ENCODE results near the gene TRIM63.

Gene TRIM63

GRCh38 chr1:26038904-26039303, 28.5 kb downstream of the TRIM63 start:
- FAIRE-seq (no peak), DNase-seq (ENCODE audit: insufficient read length, low spot score) (no peak)
- no peak for TF ChIP-seq POLR2A (IDR thresholded peaks at IDR 0.05; ENCODE audit: low read depth, low read length)

- TF ChIP-seq POLR2A (IDR thresholded peaks at IDR 0.05; ENCODE audit: low read depth, low read length): no peak
- DNase-seq (ENCODE audit: insufficient read length, low spot score) (no peak), FAIRE-seq (no peak)
Observed at GRCh38 chr1:26038477-26038876, 29.0 kb downstream of the TRIM63 start.

DNA sequence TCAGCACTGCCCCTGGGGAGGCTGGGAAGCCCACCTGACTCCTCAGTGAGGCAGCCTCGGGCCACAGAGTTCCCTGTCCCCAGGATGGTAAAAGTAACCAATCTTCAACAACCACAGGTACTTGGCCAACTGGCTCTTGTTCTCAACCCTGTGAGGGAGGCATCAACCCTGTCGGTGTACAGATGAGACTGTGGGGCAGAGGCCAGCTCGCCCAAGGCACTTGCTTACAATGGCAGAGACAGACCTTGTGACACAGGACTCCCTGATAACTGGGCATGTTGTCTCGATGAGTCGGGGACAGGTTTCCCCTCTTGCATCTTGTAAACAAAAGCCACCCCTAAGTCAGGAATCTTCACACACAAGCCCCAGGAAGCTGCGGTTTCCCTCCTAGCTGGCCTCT, 29.5 kb downstream of the TRIM63 start:
- DNase-seq (ENCODE audit: insufficient read length, low spot score) (no peak), FAIRE-seq (no peak)
- no peak for TF ChIP-seq POLR2A (IDR thresholded peaks at IDR 0.05; ENCODE audit: low read depth, low read length)

DNA sequence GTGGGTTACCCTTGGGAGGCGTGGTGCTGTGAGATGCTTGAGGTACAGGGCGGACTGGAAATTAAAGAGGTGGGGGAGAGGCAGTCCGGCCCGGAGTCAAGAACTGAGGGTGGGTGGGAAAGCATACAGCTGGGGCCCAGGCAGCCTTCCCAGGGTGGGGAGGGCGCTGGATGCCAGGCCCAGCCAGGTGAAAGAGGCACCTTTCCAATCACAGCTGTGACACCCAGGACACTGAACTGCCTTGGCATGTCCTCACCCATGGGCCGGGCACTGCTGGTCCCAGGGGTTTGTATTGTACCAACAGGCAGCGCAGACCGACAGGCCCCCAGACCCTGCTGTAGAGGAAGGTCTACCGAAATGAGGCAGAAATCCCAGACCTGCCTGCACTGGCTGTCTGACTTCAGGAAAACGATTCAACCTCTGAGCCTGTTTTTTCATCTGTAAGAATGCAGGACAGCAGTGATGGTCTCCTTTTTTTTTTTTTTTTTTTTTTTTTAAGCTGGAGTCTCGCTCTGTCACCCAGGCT, 30.6 kb downstream of the TRIM63 start:
- DNase-seq (ENCODE audit: insufficient read length, low spot score): no peak
- no peak for FAIRE-seq
- no peak for TF ChIP-seq POLR2A (IDR thresholded peaks at IDR 0.05; ENCODE audit: low read depth, low read length)

DNA sequence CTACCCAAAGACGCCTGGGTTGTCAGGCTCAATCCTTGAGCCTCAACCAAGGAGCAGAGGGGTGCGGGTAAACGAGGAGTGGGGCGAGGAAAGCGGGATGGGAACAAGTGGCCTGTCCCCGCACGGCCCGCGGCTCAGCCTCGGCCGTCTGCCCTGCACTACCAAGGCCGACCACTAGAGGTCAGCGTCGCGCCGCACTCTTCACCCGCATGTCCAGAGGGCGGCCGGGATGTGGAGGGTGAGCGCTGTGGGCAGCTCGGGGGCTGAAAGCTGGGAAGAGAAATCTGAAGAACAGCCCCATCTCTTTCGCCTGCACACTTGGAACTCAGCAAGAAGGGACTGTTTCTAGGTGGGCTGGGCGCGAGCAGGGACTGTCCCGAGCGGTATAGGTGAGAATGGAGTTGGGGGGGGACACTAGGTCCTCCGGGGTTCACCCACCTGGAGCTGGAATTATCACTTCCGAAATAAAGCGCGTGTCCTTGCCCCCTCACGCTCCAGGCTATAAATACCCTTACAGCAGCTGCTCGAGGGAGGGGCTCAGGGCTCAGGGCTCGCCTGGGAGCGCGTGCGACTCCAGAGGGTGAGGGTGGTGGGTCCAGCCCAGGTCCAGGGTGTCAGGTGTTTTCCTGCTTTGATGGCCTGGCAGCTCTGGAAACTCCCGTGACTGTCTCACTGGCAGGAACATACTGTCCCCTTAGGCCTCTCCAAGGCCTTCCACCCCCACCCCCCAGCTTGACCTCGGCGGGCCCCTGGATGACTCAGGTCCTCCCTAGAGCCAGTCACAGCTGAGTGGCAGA, 31.3 kb downstream of the TRIM63 start:
- no peak for TF ChIP-seq POLR2A (IDR thresholded peaks at IDR 0.05; ENCODE audit: low read depth, low read length)
- no peak for FAIRE-seq
- DNase-seq (ENCODE audit: insufficient read length, low spot score): peak; percentile 65

- FAIRE-seq (no peak), DNase-seq (ENCODE audit: insufficient read length, low spot score) (peak; percentile 86)
- TF ChIP-seq POLR2A (IDR thresholded peaks at IDR 0.05; ENCODE audit: low read depth, low read length): no peak
Observed at GRCh38 chr1:26035203-26035958, 32.0 kb downstream of the TRIM63 start.

- DNase-seq (ENCODE audit: insufficient read length, low spot score): no peak
- TF ChIP-seq POLR2A (IDR thresholded peaks at IDR 0.05; ENCODE audit: low read depth, low read length): no peak
- no peak for FAIRE-seq
Observed at GRCh38 chr1:26034504-26035202, 32.8 kb downstream of the TRIM63 start.

DNA sequence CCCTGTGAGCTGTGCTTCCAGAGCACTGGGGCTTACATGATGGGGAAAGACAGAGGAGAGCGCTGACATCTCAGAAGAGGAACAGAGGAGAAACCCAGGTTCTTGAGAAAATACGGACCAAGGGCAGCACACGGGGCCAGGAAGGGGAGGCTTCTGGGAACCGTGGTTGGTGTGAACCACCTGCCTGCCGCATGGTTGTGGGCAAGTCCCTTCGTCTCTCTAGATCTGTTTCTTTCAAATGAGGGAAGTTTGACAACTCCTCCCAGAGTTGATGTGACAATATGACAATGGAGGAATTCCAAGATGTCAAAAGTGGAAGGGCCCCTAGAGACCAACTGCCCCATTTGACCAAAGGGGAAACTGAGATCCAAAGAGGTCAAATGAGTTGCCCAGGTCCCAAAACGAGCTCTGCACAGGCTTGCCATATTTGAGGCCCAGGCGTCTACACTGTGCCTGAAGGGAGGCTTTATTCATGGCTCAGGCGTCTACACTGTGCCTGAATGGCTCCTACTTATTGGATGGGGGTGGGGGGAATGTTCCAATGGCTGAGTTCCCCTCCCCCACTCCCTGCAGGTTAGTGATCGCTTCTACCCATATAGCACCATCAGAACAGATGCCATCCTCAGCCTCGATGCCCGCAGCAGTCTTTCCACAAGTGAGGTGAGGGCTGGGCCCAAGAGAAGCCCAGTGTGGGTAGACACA, 34.6 kb downstream of the TRIM63 start:
- TF ChIP-seq POLR2A (IDR thresholded peaks at IDR 0.05; ENCODE audit: low read depth, low read length): no peak
- no peak for FAIRE-seq
- no peak for DNase-seq (ENCODE audit: insufficient read length, low spot score)

GRCh38 chr1:26031611-26032220, 35.7 kb downstream of the TRIM63 start:
- no peak for DNase-seq (ENCODE audit: insufficient read length, low spot score)
- TF ChIP-seq POLR2A (IDR thresholded peaks at IDR 0.05; ENCODE audit: low read depth, low read length): no peak
- FAIRE-seq: no peak

DNA sequence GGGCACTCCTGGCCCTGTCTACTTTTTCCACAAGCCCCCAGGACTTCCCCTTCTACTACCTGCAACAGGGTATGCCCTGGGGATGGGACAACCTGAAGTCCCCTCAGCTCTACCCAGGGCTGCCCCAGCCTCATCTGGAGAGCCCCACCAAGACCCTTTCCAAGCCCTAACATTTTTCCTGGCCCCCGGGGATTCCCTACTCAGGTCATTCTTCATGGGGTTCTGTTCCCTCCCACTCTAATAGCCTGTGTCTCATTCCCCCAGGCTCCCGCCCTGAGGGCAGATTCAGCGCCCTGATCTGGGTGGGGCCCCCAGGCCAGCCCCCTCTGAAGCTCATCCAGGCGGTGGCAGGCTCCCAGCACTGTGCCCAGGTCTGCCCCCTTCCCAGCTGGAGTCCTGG, 36.2 kb downstream of the TRIM63 start:
- DNase-seq (ENCODE audit: insufficient read length, low spot score) (no peak), FAIRE-seq (no peak)
- no peak for TF ChIP-seq POLR2A (IDR thresholded peaks at IDR 0.05; ENCODE audit: low read depth, low read length)

GRCh38 chr1:26029864-26030481, 37.5 kb downstream of the TRIM63 start:
- DNase-seq (ENCODE audit: insufficient read length, low spot score) (no peak), FAIRE-seq (no peak)
- TF ChIP-seq POLR2A (IDR thresholded peaks at IDR 0.05; ENCODE audit: low read depth, low read length): no peak

DNA sequence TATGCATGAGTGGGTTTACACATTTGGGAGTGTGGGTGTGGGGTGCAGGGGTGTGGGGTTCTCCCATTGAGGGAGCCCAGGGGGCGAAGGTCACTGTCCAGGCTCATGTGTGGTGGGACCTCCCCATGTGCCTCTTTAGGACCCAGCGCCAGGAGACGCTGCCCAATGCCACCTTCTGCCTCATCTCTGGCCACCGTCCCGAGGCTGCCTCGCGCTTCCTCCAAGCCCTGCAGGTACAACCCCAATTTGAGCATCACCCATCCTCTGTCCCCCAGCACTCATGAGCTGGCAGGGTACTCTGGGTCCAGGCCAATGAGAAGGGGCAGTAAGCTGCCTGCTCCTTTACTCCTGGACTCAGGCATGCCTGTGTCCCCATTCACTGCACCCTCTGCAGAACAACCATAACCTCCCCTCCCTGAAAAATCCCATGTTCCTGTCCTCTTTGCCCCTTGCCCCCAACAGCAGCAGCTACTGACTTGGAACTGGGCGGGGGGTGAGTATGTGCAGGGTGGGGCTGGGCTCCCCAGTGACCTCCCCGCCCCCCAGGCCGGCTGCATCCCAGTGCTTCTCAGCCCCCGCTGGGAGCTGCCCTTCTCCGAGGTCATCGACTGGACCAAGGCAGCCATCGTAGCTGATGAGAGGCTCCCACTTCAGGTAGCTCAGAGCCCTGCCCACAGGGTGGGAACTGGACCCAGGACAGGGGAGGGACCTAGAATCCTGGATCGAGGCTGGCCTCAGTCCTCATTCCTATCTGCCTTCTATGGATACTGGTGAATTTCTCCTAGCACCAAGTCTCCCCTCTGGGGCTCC, 38.2 kb downstream of the TRIM63 start:
- DNase-seq (ENCODE audit: insufficient read length, low spot score): no peak
- FAIRE-seq: no peak
- no peak for TF ChIP-seq POLR2A (IDR thresholded peaks at IDR 0.05; ENCODE audit: low read depth, low read length)
